Cardiac septum (tissue), 1 donor: Measurements from ENCODE around the gene UBE2B. TPM values are rescaled to one million over a fixed set of nuclear protein-coding genes. Genes with fewer than 3 reads are reported as not detected.
"Not testable (repeated sequence)": the region's sequence is repeated elsewhere in the genome, so short reads cannot be mapped to it uniquely, and the experiment has no call there.

Experiments
- DNase-seq: peaks from one replicate; pipeline ENCODE4 v3.0.0-alpha.2; 2020; ENCODE audit warnings: low spot score
- intact Hi-C: fragments of 100-400 bp; cut with DNase I; formaldehyde crosslinking; loops from one replicate; pipeline ENCODE4 v1.14.0; 2022
- long read RNA-seq: library from polyadenylated mRNA; unstranded; transcript quantifications from one replicate; pipeline ENCODE4 v2.0.0, GENCODE V29; 2021
- total RNA-seq: library from RNA; stranded (reverse); fragmentation: NEBNext Ultra II Directional; extraction: Animal tissue kit (Norgen Biotek cat#: 25700); gene quantifications from one replicate; pipeline ENCODE4 v1.2.1, GENCODE V29; 2021
- donor health status: DM: no; HTN: no; CAD: no.

The UBE2B gene
- 180 TPM for total RNA-seq
- long read RNA-seq, transcript UBE2B-201 (6 exons, 2,515 nt): major isoform, 72 of 83 reads
- long read RNA-seq, partial matches to known transcripts: 2 of 83 reads
- long read RNA-seq, other reads (novel, unspliced or antisense): 9 of 83 reads

- intact Hi-C loops: loop anchor here (1.0 to 5.0 kb wide), 3 partner anchors 95 to 206 kb away; no protein-coding TSS in a partner anchor
- peak; percentile 99 for DNase-seq
Measured at GRCh38 chr5:134370871-134371833, at the start of gene UBE2B. Gene UBE2B (plus strand): TSS chr5:134371569. CDS start chr5:134371596, 27 bp downstream.

DNA sequence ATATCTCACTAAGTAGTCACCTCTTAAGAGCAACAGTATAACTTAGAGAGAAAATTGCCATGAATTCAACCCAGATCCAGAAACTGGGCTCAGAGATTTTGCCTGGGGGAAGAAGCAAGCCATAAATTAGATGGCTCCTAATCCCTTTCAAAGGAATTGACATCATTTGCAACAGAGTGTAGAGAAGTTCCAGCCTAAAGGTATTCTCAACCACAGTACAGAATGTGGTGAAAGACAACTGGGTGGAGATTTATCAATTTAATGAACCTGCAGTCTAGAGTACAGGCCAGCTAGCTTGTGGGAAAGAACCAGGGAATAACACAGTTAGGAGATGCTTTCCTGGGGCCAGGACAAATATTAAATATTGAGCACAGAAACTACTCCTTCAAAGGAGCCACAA is 44.0 kb upstream of the UBE2B start:
- no peak for DNase-seq
- intact Hi-C loops: no loop called here

DNA sequence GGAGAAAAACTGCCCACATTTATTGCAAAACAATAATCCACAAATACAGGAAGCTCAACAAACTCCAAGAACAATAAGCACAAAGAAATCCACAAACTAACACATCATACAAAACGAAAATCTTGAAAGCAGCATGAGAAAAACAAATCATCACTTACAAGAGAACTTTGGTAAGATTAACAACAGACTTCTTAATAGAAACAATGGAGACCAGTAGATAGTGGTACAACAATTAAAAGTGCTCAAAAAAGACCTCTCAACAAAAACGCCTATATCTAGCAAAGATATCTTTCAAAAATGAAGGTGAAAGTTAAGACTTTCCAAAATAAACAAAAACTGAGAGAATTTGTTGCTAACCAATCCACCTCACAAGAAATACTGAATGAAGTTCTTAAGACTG is 42.8 kb upstream of the UBE2B start:
- intact Hi-C loops: no loop called here
- no peak for DNase-seq

- DNase-seq, intact Hi-C loops: not testable (repeated sequence)
Measured at GRCh38 chr5:134336833-134337232, 34.5 kb upstream of the UBE2B start.

DNA sequence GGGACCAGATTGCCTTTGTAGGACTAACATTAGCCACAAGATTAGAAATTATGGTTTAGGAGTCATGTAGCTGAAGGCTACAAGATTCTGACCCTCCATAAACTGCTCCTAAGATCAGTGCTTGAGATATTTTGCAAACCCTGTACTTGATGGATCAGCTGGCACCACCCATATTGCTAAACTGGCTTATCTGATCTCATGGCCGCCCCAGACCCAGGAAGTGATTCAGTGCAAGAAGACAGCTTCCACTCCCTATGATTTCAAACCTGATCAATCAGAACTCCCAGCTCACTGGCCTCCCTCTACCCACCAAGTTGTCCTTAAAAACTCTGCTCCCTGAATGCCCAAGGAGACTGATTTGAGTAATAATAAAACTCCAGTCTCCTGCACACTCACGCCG is 27.9 kb upstream of the UBE2B start:
- intact Hi-C loops, DNase-seq: not testable (repeated sequence)

GRCh38 chr5:134345476-134345875 is 25.9 kb upstream of the UBE2B start:
- intact Hi-C loops, DNase-seq: not testable (repeated sequence)

GRCh38 chr5:134345996-134346395 is 25.4 kb upstream of the UBE2B start:
- intact Hi-C loops: no loop called here
- no peak for DNase-seq

GRCh38 chr5:134349463-134349862 is 21.9 kb upstream of the UBE2B start:
- DNase-seq: no peak
- intact Hi-C loops: no loop called here

DNA sequence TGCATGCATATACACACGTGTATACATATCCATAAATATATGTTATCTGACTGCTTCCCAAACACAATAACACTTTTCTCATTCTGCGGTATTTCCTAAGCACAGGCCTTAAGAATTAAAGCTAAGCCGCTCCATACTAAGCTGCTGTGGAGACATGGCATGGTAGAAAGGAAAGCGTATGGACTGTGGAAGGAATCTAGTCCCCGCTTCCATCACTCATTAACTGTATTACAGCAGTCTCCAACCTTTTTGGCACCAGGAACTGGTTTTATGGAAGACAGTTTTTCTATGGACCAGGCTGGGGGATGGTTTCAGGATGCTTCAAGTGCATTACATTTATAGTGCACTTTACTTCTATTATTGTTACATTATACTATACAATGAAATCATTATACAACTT is 15.7 kb upstream of the UBE2B start:
- intact Hi-C loops: no loop called here
- no peak for DNase-seq

- intact Hi-C loops: loop anchor here (5.0 kb wide), 1 partner anchor 188 kb away; the partner anchor contains the start of gene SKP1
Measured at GRCh38 chr5:134365604-134366003, 5.8 kb upstream of the UBE2B start.

DNA sequence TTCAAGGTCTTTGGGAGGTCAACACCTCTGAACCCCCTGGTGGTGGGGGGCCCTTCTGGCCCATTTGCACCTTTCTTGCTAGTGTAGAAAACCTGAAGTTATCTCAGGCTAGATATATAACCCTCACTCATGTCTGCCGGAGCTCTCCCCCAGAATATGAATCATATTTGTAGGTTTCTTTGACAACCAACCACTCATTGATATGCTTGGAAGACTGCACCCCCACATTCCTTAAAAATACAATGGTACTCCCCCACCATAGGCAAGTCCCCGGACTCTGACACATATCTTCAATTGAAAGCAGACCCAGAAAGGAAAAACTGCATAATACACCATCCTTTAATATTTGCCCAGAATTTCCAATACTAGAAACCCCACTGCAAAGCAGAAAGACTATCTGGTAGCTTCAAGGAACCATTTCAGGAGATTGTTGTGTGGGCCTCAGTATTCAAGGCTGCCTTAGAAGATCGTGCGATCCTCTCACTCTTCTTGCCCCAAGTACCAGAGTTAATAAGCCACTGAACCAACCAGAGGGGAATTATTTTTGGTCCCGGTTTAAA is 978 bp upstream of the UBE2B start:
- intact Hi-C loops: loop anchor here (5.0 kb wide), 1 partner anchor 207 kb away; no protein-coding TSS in a partner anchor

More at GRCh38 chr5:134365604-134366003, 5.8 kb upstream of the UBE2B start:
- DNase-seq: no peak

GRCh38 chr5:134371834-134372340 is 518 bp downstream of the UBE2B start:
- intact Hi-C loops: loop anchor here (1.0 to 5.0 kb wide), 4 partner anchors 39 to 205 kb away; partner anchors contain the start of gene CDKN2AIPNL

More for the DNA sequence above, 978 bp upstream of the UBE2B start:
- no peak for DNase-seq

GRCh38 chr5:134373633-134374032 is 2.3 kb downstream of the UBE2B start:
- intact Hi-C loops: loop anchor here (2.0 to 5.0 kb wide), 2 partner anchors 37 to 204 kb away; partner anchors contain the start of gene CDKN2AIPNL

More at GRCh38 chr5:134371834-134372340, 518 bp downstream of the UBE2B start:
- DNase-seq: peak; percentile 86

DNA sequence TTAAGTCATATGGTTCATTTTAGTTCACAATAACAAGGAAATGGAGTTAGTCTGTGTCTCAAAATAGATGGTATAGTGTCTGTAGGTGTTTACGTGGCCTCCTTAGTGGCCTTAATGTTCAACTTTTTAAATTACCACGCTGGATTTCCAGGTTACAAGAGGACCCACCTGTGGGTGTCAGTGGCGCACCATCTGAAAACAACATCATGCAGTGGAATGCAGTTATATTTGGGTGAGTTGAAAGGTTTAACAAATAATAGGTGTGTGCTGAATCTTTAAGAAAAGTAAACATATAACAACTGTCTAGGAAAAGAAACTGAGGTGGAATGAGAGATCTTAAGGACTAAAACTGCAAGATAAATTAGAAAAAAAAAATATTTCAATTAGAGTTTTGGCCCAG is 2.9 kb downstream of the UBE2B start:
- no peak for DNase-seq
- intact Hi-C loops: loop anchor here (5.0 kb wide), 1 partner anchor 203 kb away; no protein-coding TSS in a partner anchor

More at GRCh38 chr5:134373633-134374032, 2.3 kb downstream of the UBE2B start:
- not testable (repeated sequence) for DNase-seq

- DNase-seq: no peak
- intact Hi-C loops: no loop called here
Measured at GRCh38 chr5:134380346-134380745, 9.0 kb downstream of the UBE2B start.

DNA sequence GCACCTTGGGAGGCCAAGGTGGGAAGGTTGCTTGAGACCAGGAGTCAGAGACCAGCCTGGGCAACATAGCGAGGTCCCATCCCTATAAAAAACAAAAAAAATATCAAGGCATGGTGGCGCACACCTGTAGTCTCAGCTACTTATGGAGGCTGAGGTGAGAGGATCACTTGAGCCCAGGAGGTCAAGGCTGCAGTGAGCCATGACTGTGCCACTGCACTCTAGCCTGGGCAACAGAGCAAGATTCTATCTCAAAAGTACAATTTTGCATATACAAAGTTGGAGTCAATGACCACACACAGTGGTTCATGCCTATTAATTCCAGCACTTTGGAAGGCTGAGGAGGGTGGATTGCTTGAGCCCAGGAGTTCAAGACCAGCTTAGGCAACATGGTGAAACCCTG is 10.8 kb downstream of the UBE2B start:
- intact Hi-C loops: not testable (repeated sequence)

GRCh38 chr5:134383980-134384697 is 12.8 kb downstream of the UBE2B start:
- DNase-seq: no peak
- intact Hi-C loops: no loop called here

More for the DNA sequence above, 10.8 kb downstream of the UBE2B start:
- not testable (repeated sequence) for DNase-seq

- intact Hi-C loops: no loop called here
- DNase-seq: no peak
Measured at GRCh38 chr5:134387443-134387842, 16.1 kb downstream of the UBE2B start.

DNA sequence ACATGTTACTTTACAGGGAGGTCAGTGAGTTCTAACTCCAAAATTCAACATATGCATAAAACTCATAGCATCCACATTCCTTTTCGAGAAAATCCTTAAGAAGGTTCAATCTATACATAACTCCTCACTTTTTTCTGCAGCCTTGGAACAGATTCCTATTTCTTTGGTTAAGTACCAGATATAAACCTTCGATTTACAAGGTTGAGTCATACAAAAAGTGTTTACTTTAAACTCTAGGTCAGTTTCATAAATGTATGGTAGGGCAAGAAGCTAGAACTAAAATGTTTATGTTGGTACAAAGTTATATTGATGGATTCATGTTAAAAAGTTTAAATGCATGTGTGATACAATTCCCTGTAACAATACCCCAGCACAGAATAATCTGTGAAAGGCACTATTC is 20.9 kb downstream of the UBE2B start:
- no peak for DNase-seq
- intact Hi-C loops: no loop called here
